ENCODE measurements around the gene GPATCH2.

GRCh38 chr1:217522277-217522676 lies 108.6 kb downstream of the GPATCH2 start:
- TF ChIP-seq POLR2AphosphoS5 (IDR thresholded peaks at IDR 0.05; ENCODE audit: insufficient read depth in 1 of 2, low read depth in 1 of 2) (no peak), CTCF (IDR thresholded peaks at IDR 0.05) (no peak)
